ENCODE results near the gene TSSK6.

Gene TSSK6

DNA sequence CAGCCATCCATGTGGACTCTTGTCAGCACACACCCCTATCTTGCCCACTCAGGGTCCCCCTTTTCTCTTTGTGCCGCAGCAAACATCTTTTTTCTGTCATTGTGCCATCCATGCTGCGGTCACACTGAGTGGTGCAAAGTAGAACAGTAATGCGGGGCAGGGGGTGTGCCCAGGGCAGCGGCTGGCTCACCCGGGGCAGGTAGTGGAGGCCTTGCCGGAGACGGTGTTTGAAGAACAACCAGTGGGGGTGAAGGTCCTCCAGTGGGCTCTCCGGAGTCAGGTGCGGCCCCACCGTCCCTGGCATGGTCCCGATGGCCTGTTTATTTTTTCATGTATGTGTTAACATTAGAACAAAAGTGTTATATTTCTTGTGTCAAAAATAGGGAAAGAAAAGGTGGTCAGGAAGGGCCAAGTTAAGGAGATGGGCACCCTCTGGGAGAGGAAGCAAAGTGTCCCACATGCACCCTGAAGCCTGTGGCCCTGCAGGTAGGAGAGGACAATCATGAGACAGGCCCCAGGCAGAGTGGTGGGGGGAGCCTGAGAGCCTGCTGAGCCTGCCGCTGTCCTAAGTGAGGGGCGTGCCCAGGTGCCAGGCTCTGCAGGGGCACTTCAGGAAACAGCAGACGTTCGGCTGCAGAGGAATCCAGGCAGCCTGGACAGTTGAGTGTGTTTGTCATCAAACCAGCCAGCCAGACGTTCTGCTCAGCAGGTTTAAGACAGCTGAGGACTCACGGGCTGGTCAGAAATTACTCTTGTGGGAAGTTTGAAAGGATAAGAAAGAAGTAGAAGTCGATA, 12.3 kb downstream of the TSSK6 start:
- DNase-seq = no peak

DNA sequence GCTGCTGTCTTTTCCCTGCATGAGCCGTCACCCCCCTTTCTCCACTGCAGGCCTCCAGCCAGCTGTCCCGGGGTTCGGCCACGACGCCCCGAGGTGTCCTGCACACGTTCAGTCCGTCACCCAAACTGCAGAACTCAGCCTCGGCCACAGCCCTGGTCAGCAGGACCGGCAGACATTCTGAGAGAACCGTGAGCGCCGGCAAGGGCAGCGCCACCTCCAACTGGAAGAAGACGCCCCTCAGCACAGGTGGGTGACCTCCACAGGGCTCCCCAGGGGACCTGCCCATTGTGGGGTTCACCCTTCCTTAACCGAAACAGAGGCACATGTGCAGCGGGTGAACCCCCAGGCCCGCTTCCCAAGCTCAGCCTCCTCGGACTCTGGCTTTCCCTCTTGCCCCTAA, 13.1 kb downstream of the TSSK6 start:
- no peak for DNase-seq

DNA sequence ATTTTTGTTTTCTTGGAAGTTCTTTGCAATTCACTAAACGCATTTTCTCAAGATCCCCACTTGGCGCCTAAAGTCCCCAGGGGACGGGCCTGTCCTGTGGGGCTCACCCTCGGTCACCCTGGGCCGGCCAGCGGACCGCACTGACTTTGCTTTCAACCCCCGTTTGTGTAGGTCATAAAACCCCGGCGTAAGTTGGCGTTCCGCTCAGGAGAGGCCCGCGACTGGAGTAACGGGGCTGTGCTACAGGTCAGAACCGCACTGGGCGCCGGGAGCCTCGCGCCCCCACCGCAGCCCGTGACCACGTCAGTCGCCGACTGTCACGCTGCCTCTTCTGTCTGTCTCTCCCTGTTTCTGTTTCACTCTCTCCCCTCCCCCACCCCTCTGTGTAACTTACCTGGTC, 13.6 kb downstream of the TSSK6 start:
- no peak for DNase-seq

DNA sequence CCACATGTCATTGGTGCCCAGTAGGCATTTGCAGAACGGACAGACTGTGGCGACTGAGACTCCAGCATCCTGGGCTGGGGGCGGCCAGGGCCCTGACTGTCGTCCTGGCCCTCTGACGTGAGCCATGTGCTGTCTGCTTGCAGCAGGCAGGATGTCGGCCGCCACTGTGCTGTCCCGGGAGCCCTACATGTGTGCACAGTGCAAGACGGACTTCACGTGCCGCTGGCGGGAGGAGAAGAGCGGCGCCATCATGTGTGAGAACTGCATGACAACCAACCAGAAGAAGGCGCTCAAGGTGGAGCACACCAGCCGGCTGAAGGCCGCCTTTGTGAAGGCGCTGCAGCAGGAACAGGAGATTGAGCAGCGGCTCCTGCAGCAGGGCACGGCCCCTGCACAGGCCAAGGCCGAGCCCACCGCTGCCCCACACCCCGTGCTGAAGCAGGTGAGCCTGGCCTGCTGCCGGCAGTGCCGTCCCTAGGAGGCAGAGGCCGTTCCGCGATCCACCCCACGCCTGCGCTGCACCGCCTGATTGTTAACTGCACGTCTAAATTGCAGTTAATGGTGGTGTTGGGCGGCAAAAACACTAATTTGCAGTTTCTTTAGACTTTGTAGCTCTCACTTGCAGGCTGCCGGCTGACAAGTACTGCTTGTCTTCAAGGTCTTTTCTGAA, 14.2 kb downstream of the TSSK6 start:
- DNase-seq = no peak

DNA sequence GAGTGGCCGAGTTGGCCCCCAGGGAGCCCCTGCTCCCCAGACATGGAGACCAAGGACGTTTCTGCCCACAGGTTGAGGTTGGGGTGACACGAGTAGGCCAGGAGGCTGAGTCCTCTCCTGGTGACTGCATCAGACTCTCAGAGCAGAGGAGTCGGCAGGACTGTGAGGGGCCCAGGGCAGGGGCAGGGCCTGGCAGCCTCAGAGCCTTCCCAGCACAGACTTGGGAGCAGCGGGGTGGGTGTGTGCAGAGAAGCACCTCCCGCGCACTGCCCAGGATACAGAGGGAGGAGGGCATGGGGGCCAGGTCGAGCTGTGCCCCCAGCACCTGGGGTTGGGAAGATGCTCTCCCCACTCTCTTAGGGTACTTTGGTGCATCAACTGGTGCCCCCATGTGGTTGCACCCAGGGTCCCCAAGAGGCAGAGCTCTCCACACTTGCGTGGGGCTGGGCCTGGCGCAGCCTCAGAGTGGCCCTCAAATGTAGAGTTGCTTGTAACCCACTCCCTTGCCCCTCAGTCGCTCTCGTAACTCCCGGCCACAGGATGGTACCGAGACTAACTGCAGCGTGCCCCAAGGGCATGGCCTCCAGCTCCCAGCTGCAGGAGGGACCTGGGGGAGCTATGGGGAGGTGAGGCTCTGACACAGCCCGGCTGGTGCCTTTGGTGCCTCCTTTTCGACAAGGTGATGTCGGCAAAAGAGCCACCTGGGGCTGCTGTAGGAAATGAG, 15.9 kb downstream of the TSSK6 start:
- DNase-seq = no peak

DNA sequence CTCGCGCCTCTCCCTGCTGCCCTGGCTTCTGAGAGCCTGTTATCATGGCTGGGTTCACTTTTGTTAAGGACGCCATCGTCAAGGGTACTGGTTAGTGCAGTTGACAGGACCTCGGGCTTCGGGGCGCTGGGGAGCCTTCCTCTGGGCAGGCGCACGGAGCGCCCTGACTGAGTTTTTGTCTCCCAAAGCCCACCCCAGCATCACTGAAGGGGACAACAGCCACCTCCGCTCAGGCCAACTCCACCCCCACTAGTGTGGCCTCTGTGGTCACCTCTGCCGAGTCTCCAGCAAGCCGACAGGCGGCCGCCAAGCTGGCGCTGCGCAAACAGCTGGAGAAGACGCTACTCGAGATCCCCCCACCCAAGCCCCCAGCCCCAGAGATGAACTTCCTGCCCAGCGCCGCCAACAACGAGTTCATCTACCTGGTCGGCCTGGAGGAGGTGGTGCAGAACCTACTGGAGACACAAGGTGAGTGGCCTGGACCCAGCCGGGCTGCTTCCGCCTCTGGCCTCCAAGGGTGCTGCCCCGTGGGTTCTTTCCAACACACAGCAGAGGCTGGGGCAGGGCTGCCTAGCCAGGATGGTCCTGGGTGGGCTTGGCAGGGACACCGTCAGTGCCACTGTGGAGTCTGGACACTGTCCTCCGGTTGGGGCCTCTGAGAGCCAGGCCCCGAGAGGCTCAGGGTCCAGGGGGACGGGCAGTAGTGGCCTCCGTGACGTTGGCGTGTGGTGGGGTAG, 16.9 kb downstream of the TSSK6 start:
- no peak for DNase-seq

DNA sequence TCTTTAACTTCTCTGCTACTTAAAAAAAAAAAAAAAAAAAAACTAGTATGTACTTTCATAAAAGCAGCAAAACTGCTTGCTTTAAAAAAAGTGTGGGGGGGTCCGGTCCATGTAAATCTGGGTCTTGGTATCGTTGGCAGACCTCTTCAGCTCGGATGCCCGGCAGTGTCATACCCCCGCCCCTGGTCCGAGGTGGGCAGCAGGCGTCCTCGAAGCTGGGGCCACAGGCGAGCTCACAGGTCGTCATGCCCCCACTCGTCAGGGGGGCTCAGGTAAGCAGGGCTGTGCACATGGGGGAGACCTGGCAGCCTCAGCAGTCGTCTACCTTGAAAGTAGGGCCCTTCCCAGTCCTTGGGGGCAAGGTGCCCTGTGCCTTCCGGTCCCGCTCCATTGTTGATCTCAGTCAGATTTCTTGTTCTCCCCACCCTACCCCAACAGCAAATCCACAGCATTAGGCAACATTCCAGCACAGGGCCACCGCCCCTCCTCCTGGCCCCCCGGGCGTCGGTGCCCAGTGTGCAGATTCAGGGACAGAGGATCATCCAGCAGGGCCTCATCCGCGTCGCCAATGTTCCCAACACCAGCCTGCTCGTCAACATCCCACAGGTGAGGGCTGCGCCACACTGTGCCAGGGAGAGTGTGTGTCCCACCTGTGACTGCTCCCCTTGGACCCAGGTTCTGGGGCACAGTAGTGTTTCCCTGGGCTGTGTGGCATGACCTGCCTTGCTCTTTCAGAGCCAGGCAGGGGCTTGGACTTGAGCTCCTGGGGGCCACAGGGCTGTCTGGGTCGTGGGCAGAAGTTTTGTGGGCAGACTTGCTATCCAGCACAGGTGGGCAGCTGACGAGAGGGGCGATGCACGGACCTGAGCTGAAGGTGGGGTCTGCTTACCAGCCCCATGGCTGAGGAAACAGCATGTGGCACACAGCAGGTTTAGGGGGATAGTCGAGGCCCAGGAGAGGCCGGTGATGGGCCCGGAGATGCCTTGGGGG, 19.4 kb downstream of the TSSK6 start:
- DNase-seq = no peak

DNA sequence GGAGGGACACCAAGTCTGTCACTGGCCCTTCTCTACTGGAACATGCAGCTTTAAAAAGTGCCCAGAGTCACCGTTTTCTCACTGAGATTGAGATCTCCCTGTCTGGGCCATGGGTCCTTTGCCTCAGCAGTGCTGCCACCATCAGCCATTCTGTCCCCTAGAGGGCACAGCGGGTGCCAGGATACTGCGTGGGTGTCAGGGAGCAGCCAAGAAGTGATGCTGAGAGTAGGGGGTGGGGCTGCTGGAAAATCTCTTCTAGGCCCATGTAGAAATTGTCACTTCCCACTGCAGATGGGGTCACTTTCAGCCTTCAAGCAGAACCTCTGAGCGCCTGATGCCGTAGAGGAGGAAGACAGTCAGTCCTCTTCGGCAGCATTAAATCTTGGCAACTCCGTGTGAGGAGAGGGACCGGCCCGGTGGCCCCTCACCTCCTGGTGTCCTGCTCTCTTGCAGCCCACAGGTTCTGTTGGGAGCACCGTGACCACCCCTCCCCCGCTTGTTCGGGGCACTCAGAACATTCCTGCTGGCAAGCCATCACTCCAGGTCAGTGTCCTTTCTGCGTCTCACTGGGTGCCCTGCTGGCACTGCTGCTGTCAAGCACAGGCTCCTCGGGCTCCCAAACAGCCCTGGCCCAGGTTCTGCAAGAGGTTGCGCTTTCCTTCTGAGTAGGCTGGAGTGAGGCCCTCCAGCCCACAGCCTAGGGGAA, 21.4 kb downstream of the TSSK6 start:
- DNase-seq = no peak

DNA sequence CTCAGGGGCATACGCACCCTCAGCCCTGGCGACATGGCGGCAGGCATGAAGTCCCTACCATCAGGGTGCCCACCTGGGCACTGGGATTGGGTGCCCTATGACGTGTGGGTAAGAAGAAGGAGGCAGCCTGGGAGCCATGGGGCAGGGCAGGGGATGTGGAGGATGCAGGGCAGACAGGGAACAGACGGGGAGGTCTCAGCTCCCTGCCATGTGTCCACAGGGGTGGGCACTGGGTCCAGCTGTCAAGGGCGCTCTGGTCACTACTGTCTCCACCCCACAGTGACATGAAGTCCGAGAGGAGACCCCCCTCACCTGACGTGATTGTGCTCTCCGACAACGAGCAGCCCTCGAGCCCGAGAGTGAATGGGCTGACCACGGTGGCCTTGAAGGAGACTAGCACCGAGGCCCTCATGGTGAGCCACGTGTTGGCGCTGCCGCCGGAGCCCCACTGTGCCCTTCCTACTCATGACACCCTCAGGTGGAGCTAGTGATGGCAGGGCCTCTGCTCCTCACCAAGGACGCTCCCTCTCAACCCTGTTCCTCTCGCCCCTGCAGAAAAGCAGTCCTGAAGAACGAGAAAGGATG, 23.2 kb downstream of the TSSK6 start:
- DNase-seq = no peak

DNA sequence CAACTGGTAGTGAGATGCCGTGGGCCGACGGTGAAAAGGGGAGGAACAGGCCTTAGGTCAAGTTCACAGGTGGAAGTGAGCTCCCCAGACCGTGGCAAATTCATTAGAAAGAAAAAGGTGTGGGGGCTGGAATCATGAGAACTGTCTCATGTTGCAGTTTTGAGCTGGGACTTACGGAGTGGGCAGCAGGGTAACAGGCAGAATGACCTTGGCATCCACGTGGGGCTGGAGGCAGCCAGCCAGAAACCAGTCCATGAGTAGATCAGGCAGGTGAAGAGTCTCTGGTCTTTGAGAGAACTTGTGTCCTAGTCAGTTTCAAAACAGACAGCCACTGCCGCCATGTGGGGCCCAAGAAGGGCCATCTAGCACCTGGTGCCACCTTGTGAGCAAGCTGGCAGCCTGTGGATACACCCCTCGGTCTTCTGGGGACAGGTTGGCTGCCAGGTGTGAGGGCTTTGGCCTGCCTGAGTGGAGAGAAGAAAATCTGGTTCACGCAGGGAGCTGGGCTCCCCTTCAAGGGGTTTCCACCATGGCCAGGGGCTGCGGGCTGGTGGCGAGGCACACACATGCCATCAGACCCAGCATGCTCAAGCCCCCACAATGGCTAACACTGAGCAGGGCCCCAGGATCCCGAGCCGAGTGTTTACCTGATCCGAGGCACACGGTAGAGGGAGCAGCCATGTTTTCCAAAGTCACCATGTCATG, 23.9 kb downstream of the TSSK6 start:
- DNase-seq = no peak

DNA sequence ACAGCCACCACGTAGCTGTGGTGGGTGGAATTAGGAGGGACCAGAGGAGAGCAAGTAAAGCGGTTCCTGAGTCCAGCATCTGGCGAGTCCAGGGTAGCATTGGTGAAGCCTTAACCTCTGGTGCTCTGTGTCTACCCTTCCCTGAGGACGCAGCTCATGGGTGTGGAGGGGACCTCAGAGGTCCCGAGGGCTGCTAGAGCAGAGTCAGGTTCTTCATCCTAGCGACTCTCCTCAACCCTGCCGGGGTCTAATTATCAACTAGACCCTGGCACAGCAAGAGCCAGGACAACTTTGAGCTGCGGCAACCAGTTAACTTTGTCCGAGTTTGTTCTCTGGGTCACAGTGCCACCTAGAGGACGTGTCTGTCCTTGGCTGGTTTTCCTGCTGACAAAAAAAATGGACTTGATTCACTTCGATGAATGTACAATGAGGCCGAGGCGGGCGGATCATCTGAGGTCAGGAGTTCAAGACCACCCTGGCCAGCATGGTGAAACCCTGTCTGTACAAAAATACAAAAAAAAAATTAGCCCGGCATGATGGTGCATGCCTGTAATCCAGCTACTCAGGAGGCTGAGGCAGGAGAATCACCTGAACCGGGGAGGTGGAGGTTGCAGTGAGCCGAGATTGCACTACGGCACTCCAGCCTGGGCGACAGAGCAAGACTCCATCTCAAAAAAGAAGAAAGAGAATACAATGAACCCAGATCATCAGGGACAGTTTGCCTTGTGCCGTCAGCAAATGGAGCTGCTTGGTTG, 25.0 kb downstream of the TSSK6 start:
- peak; percentile 83 for DNase-seq

DNA sequence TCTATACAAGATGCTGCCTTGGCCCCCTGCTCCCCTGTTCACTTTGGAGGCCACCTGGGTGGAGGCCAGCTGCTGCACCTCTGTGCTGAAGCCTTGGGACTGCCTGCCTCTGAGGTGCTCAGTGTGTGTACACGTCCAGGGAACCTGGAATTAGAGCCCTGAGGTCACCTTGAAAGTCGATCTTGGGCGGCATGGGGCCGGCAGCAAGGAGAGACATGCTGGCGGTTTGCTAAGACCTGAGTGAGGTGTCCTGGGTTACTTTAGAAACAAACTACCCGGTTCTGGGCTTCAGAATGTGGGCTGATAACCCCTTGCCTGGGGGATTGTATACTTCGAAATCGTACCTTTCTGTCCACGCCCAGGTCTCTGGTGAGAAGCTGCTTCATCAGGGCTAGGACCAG, 25.5 kb downstream of the TSSK6 start:
- DNase-seq = no peak

DNA sequence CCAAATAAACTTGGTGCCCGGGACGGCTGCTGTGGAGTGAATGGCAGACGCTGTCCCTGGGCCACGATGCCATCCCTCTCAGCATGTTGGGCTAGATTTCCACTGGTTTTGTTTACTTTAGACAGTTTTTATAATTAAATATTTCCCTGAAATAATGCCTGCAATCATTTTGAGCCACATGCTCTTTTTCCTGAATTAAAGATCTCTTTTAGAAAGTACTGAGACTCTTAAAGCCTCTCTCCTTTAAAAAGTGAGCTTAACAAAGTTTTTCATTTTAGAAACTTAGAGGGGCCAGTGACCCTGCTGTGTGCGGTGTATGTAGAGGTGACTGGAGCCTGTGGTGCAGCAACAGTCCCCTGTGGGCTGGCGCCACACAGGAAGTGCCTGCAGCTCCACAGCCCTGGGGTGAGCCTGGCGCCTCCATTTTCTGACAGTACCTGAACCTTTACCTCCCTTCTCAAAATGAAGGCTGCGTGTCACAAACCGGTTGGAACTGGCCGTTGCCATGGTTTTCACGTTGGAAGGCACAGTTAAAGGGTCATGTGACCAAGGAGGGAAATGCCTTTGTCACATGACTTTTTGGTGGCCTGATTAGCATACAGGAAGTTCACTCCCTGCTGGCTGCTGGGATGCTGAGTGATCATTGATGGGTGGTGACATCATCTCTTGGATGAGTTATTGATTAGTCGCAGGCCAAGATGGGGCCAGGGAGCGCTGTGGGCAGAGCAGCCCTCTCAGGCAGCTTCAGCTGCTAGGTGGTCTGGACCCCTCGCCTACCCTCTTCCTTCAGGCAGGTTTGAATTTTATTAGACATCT, 26.3 kb downstream of the TSSK6 start:
- DNase-seq = peak; percentile 97

DNA sequence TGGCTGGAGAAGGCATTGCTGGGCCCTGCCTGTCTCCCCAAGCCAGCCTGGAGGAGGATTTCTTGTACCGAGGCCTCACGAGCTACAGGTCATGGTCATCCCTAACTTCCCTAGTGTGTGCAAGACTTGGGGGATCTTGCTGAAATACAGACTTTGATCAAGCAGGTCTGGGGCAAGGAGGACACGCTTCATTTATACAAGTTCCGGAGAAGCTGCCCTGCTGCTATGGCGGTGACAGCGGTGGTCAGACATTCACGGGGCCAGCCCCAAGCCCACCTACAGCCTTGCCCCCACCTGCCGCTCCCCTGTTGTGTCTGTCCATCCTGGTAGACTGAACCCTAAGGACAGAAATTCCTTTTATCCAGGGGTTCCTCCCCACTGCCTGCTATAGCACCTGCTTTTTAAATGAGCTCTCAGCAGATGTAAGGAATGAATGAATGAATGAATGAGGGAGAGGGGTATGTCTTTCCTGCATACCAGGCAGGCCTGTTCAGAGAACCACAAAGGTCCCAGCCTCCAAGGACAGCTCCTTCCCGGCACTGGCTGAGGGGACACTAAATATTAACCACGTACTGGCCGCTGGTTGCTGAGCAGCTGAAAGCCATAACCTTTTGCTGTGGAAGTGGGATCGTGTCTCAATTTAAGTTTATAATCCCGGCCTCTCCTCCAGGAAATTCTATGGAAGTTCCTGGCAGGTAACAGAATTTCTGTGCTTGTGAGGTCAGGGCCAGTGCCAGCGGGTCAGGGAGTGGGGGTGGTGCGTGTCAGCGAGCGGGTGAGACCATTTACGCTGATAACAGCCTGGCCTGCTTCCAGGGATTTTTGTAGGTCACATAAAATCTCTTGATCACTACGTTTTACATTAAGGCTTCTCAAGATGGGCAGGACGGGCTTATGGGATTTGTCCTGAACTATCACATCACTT, 27.1 kb downstream of the TSSK6 start:
- DNase-seq = no peak

DNA sequence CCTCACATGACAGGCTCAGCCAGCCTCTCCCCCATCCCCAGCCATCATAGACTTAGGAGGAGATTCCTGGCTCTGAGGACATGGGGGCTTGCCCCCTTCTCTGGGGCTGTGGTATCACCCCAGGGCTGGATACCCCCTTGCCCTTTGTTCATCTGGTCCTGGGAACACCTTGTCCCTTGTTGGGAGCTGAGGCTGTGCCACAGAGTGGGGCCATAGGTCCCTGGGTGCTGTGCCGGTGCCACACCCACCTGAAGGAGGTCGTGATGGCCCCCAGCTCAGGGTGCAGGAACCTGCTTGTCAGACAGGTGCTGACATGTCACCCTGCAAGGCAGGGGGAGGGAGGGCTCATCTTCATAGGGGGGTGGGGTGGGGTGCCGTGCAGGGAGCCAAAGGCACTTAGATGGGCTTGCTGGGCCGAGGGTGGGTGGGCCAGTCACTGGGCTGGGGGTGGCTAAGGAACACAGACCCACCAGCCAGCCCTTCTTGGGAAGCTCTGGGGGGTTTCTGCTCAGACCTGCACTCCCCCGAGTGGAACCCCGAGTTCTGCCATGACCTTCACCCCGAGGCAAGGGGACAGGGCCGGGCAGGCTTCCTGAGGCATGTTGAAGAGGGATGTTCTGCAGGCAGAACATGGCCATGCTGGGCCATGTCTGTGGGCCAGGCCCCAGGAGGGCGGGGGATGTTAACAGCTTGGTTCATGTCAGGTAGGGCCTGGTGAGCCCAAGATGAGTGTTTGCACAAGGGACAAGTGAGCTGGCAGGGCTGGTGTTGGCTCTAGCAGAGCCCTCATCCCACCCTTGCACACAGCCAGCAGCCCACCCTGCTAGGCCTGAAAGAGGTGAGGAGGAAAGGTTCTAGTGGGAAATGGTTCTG, 28.0 kb downstream of the TSSK6 start:
- DNase-seq = no peak

DNA sequence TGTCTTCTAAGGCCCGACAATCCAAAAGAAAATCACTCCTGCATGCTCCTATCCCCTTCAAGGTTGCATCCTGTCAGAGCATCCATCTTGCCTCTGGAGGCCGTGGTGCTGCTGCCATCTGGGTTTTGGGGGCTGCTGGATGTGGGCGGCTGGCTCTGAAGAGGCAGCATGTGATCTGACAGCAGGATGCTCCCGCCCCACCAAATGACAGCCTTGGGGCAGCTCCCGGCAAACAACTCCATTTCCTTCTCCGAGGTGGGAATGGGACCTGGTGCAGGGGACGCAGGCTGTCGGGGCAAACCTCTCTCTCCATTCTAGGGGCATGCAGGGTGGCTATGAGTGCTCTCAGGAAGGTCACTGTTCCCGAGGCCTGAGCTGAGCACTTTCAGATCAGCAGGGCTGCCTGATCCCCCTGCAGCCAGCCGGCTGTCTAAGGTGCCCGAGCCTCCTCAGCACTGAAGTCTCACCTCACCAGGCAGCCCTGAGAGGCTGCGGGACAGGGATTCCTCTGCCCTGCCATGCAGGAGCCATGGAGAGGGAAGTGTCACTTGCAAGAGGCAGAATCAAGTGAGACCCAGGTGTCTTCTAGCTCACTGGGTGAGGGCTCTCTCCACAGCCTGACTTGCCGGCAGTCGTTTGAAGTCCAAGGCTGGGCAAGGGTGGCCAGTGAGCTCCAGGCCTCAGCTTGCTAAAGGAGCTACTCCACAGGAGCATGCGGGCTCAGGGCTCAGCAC, 28.8 kb downstream of the TSSK6 start:
- no peak for DNase-seq
